HG03521 (cell line): ENCODE results near the gene LRP1.
"Not testable (repeated sequence)": the region's sequence is repeated elsewhere in the genome, so short reads cannot be mapped to it uniquely, and the experiment has no call there.

Source experiments
- ATAC-seq: cut with Tn5 transposase; IDR thresholded peaks from one replicate; pipeline ENCODE4 v1.9.1; 2021; ENCODE audit warnings: mild to moderate bottlenecking, moderate library complexity; ENCODE audit not compliant: unreplicated experiment

LRP1 gene

GRCh38 chr12:57110104-57111030 lies 17.9 kb upstream of the LRP1 start:
- ATAC-seq, result peak; percentile 42

GRCh38 chr12:57111031-57111734 lies 17.1 kb upstream of the LRP1 start, which contains the start of gene STAT6:
TSS of gene STAT6 (minus strand) at chr12:57111362. CDS start at chr12:57108278, 3,084 bp downstream.
- peak; percentile 53 for ATAC-seq

GRCh38 chr12:57112492-57113294 lies 15.6 kb upstream of the LRP1 start:
- peak; percentile 55 for ATAC-seq

GRCh38 chr12:57116580-57117281 lies 11.6 kb upstream of the LRP1 start:
- no peak for ATAC-seq

GRCh38 chr12:57118711-57119271 lies 9.5 kb upstream of the LRP1 start:
- ATAC-seq, result no peak

GRCh38 chr12:57119294-57120085 lies 8.8 kb upstream of the LRP1 start:
- ATAC-seq, result no peak

- ATAC-seq, result not testable (repeated sequence)
Measured at GRCh38 chr12:57120718-57121117, 7.6 kb upstream of the LRP1 start.

- ATAC-seq, result no peak
Measured at GRCh38 chr12:57123813-57124212, 4.5 kb upstream of the LRP1 start.

- no peak for ATAC-seq
Measured at GRCh38 chr12:57124261-57124877, 3.9 kb upstream of the LRP1 start.

- no peak for ATAC-seq
Measured at GRCh38 chr12:57126061-57126460, 2.2 kb upstream of the LRP1 start.

GRCh38 chr12:57126561-57126960 lies 1.7 kb upstream of the LRP1 start:
- no peak for ATAC-seq

- ATAC-seq, result no peak
Measured at GRCh38 chr12:57127101-57127725, 1.1 kb upstream of the LRP1 start.

GRCh38 chr12:57128519-57129247 lies 400 bp downstream of the LRP1 start:
- no peak for ATAC-seq

- no peak for ATAC-seq
Measured at GRCh38 chr12:57129321-57129842, 1.1 kb downstream of the LRP1 start.

- no peak for ATAC-seq
Measured at GRCh38 chr12:57129889-57130288, 1.6 kb downstream of the LRP1 start.

- ATAC-seq, result no peak
Measured at GRCh38 chr12:57130941-57131340, 2.7 kb downstream of the LRP1 start.

- ATAC-seq, result no peak
Measured at GRCh38 chr12:57131896-57132744, 3.8 kb downstream of the LRP1 start.
